Transverse colon (tissue), 4 donors: ENCODE data around the gene SYCP3. TPM values are rescaled to one million over a fixed set of nuclear protein-coding genes. Genes with fewer than 3 reads are reported as not detected.

Experiments
- DNase-seq: peaks from one replicate; pipeline ENCODE4 v3.0.0-alpha.2; 2019
- H3K27ac ChIP-seq, 4 donors: fragments of 200-600 bp; sonication (generic); 2 replicates each; pipeline ENCODE4 v1.5.1; 2016 to 2018; ENCODE audit warnings: inconsistent platforms in 4 of 4
- H3K27me3 ChIP-seq: fragments of 200-600 bp; sonication (generic); 2 replicates; pipeline ENCODE4 v1.5.1; 2017; ENCODE audit warnings: inconsistent platforms
- H3K36me3 ChIP-seq, 4 donors: fragments of 200-600 bp; sonication (generic); 2 replicates each; pipeline ENCODE4 v1.5.1; 2017 to 2019; ENCODE audit warnings: inconsistent platforms in 4 of 4
- H3K4me1 ChIP-seq, 4 donors: fragments of 200-600 bp; sonication (generic); 2 replicates each; pipeline ENCODE4 v1.5.1; 2017 to 2020; ENCODE audit warnings: inconsistent platforms in 4 of 4
- H3K4me3 ChIP-seq, 4 donors: fragments of 200-600 bp; sonication (generic); 1 replicate in 1 of 4; 2 replicates in 3 of 4; pipeline versions ENCODE4 v1.5.1 to v1.6.1; 2017 to 2019; ENCODE audit warnings: inconsistent platforms in 4 of 4
- H3K9me3 ChIP-seq, 2 donors: fragments of 200-600 bp; sonication (generic); 2 replicates each; pipeline ENCODE4 v1.5.1; 2017 to 2019; ENCODE audit warnings: inconsistent platforms in 2 of 2
- CTCF ChIP-seq, 5 experiments: fragments of 200-600 bp in 3 of 5; fragments of 450-650 bp in 2 of 5; sonication (generic) in 3 of 5; IDR thresholded peaks; 1 replicate in 2 of 5; 2 replicates in 3 of 5; pipeline ENCODE4 v1.5.1; 2016 to 2017; ENCODE audit warnings: antibody characterized with exemption in 5 of 5, inconsistent platforms in 3 of 5, mild to moderate bottlenecking in 2 of 5, moderate library complexity in 1 of 5
- EP300 ChIP-seq: sonication (generic); formaldehyde crosslinking; IDR thresholded peaks from one replicate; pipeline ENCODE4 v1.6.1; 2017; ENCODE audit warnings: antibody characterized with exemption, low read depth
- POLR2A ChIP-seq: fragments of 450-650 bp; IDR thresholded peaks from one replicate; pipeline ENCODE4 v1.6.1; 2016; ENCODE audit warnings: antibody characterized with exemption, mild to moderate bottlenecking, moderate library complexity
- POLR2AphosphoS5 ChIP-seq, 3 donors: sonication (generic); formaldehyde crosslinking; IDR thresholded peaks; one replicate each; pipeline ENCODE4 v1.6.1; 2016; ENCODE audit warnings: antibody characterized with exemption in 3 of 3
- WGBS, 2 donors: methylation state at CpG; one replicate each; pipeline ENCODE4 v1.1.5; 2018; ENCODE audit warnings: low coverage in 1 of 2; 5-methylcytosine and 5-hydroxymethylcytosine counted together
- in situ Hi-C, 4 donors: fragments of 200-750 bp; cut with MboI; loops; one replicate each; pipeline versions ENCODE4 v1.15.0 to v1.15.1; 2017; ENCODE audit warnings: low sequenced_read_pairs in 3 of 4, low pct_ligation_motif_present in 1 of 4, low pct_unique_long_range_greater_than_20kb in 1 of 4
- intact Hi-C: fragments of 100-400 bp; cut with DNase I; formaldehyde crosslinking; loops from one replicate; pipeline ENCODE4 v1.15.1; 2023; ENCODE audit warnings: low total_unique reads
- total RNA-seq, 4 donors: library from RNA; depleted of rRNA; stranded (reverse); fragments of >200 nt; gene quantifications; one replicate each; pipeline ENCODE4 v1.1.0, GENCODE V29; 2016

SYCP3 gene
- total RNA-seq, 4 donors from 2014 or later: 0.16 TPM; not detected in 3

GRCh38 chr12:101768781-101769180 is 29.5 kb upstream of the SYCP3 start:
- Histone ChIP-seq H3K27me3 (no peaks in the 10 kb centered on the region), H3K4me3 (no peak overlapping the region), H3K27ac (no peak overlapping the region), H3K9me3 (no peaks in the 10 kb centered on the region), H3K36me3 (peaks cover 0 to 28% (median 10%) of the 10 kb centered on the region in 4 donors), H3K4me1 (peaks cover 0 to 30% (median 1%) of the 10 kb centered on the region in 4 donors)
- DNase-seq: no peak
- 78 to 84% methylated on average over 2 of the region's 2 CpGs for whole genome bisulfite sequencing, 2 donors
- no peak for TF ChIP-seq CTCF (IDR thresholded peaks at IDR 0.05)
- in situ Hi-C loops (loop anchor here in 3 of 4 donors (5.0 to 25.0 kb wide), 4 partner anchors 64 to 356 kb away; partner anchors contain the start of genes ARL1 (in 2 of the 3) and GNPTAB (in 1 of the 3)), intact Hi-C loops (no loop called here)

GRCh38 chr12:101767537-101767936 is 28.3 kb upstream of the SYCP3 start:
- no peaks in the 10 kb centered on the region for H3K9me3 ChIP-seq
- peaks cover 0 to 28% (median 10%) of the 10 kb centered on the region in 4 donors for H3K36me3 ChIP-seq
- WGBS, 2 donors: 84% methylated on average over 1 of the region's 1 CpG; no CpG with 5 or more reads in 1 of the 2 donors
- TF ChIP-seq POLR2AphosphoS5 (IDR thresholded peaks at IDR 0.05) (no peak), EP300 (no peak), CTCF (IDR thresholded peaks at IDR 0.05) (no peak), POLR2A (no peak)
- DNase-seq: no peak
- no peak overlapping the region for H3K27ac ChIP-seq
- H3K4me1 ChIP-seq: peaks cover 0 to 19% (median 1%) of the 10 kb centered on the region in 4 donors
- no peak overlapping the region for H3K4me3 ChIP-seq
- intact Hi-C loops (no loop called here), in situ Hi-C loops (loop anchor here in 3 of 4 donors (5.0 to 25.0 kb wide), 4 partner anchors 65 to 355 kb away; partner anchors contain the start of genes ARL1 (in 2 of the 3) and GNPTAB (in 1 of the 3))
- H3K27me3 ChIP-seq: no peaks in the 10 kb centered on the region

GRCh38 chr12:101764051-101764792 is 25.0 kb upstream of the SYCP3 start:
- H3K4me3 ChIP-seq: no peak overlapping the region
- in situ Hi-C loops (loop anchor here in 3 of 4 donors (10.0 to 25.0 kb wide), 3 partner anchors 202 to 352 kb away; partner anchors contain the start of gene ARL1 (in 2 of the 3)), intact Hi-C loops (no loop called here)
- no peak overlapping the region for H3K27ac ChIP-seq
- peaks cover 0 to 17% (median 6%) of the 10 kb centered on the region in 4 donors for H3K36me3 ChIP-seq
- TF ChIP-seq POLR2AphosphoS5 (IDR thresholded peaks at IDR 0.05) (no peak), EP300 (no peak), POLR2A (no peak)
- no peaks in the 10 kb centered on the region for H3K27me3 ChIP-seq
- DNase-seq: no peak
- no peaks in the 10 kb centered on the region for H3K9me3 ChIP-seq
- 69 to 76% methylated on average over 4 to 5 of the region's 5 CpGs for WGBS, 2 donors
- H3K4me1 ChIP-seq: peaks cover 0 to 13% (median 1%) of the 10 kb centered on the region in 4 donors

GRCh38 chr12:101763246-101763931 is 24.1 kb upstream of the SYCP3 start:
- in situ Hi-C loops: loop anchor here in 3 of 4 donors (10.0 to 25.0 kb wide), 3 partner anchors 201 to 351 kb away; partner anchors contain the start of gene ARL1 (in 2 of the 3)
- Histone ChIP-seq H3K4me1 (peaks cover 0 to 13% (median 1%) of the 10 kb centered on the region in 4 donors), H3K9me3 (no peaks in the 10 kb centered on the region), H3K4me3 (no peak overlapping the region), H3K27ac (no peak overlapping the region), H3K36me3 (peaks cover 0 to 21% (median 2%) of the 10 kb centered on the region in 4 donors), H3K27me3 (no peaks in the 10 kb centered on the region)
- WGBS, 2 donors: 61 to 76% methylated on average over 2 to 6 of the region's 6 CpGs
- TF ChIP-seq POLR2AphosphoS5 (IDR thresholded peaks at IDR 0.05) (no peak), EP300 (no peak), POLR2A (no peak), CTCF (IDR thresholded peaks at IDR 0.05) (no peak)
- no peak for DNase-seq
- intact Hi-C loops: no loop called here
